ENCODE data around the gene HPGDS. TPM values are rescaled to one million over a fixed set of nuclear protein-coding genes. Genes with fewer than 3 reads are reported as not detected.
"Not testable (repeated sequence)": the region's sequence is repeated elsewhere in the genome, so short reads cannot be mapped to it uniquely, and the experiment has no call there.

The HPGDS gene
- total and polyA plus RNA-seq, 2 of the 13 experiments (the other 11 are each of a cell fraction or from before 2014, with no cell fraction given) = not detected

- H3K9me3 ChIP-seq (ENCODE audit: low read length); BruUV-seq (replicated peaks); CTCF ChIA-PET (ENCODE audit: low intra/inter-chr PET ratio, low total read pairs); FAIRE-seq; ATAC-seq; POLR2A ChIA-PET; H4K20me1 ChIP-seq (ENCODE audit: insufficient read depth, low read length); H3K27ac ChIP-seq (ENCODE audit: extremely low read length, insufficient read depth, low read length); H3K36me3 ChIP-seq (replicated peaks in 1 of 2; ENCODE audit: control insufficient read depth in 1 of 2, insufficient read depth in 2 of 2, low read length in 2 of 2); H3K79me2 ChIP-seq (ENCODE audit: insufficient read depth, low read length); H2AFZ ChIP-seq (ENCODE audit: low read length); H3K4me3 ChIP-seq (replicated peaks in 1 of 3; ENCODE audit: insufficient read depth in 1 of 3, low read depth in 2 of 3, low read length in 3 of 3); H3K4me2 ChIP-seq (ENCODE audit: low read depth, low read length); H3K9ac ChIP-seq (ENCODE audit: insufficient read depth, low read depth, low read length); H3K4me1 ChIP-seq (ENCODE audit: insufficient read depth, low read length); in situ Hi-C loops (cut with HindIII; ENCODE audit: extremely low pct_ligation_motif_present, low pct_unique_long_range_greater_than_20kb); DNase-seq (ENCODE audit: low spot score); intact Hi-C loops (cut with micrococcal nuclease; ENCODE audit: unreplicated experiment); H3K27me3 ChIP-seq (ENCODE audit: control insufficient read depth in 1 of 2, insufficient read depth in 2 of 2, low read length in 2 of 2): not testable (repeated sequence)
- WGBS (ENCODE audit: low lambda C conversion rate) = 39% methylated on average over 5 of the region's 5 CpGs
These were observed 40.3 kb upstream of the HPGDS start for GRCh38 chr4:94382891-94383290.

DNA sequence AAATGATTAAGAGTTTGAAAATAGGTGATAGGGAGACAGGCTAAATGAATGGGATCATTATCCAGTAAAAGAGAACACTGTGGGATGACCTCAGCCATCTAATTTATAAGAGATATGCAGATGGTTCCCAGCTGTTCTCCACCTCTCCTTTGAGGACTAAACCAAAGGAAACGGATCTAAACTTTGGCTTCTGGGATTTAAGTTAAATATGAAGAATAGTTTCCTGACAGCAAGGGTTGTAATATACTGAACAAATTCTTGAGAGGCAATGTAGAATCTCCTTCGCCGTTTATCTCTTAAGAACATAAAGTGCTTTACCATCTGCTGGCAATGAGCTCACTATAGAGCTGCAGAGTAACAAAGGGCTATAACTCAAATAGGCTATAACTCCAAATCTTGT is 35.4 kb upstream of the HPGDS start:
- Histone ChIP-seq H3K4me2 (ENCODE audit: low read depth, low read length) (no peak overlapping the region), H2AFZ (ENCODE audit: low read length) (no peak overlapping the region), H4K20me1 (ENCODE audit: insufficient read depth, low read length) (no peaks in the 10 kb centered on the region), H3K36me3 (replicated peaks in 1 of 2; ENCODE audit: control insufficient read depth in 1 of 2, insufficient read depth in 2 of 2, low read length in 2 of 2) (no peaks in the 10 kb centered on the region), H3K9me3 (ENCODE audit: low read length) (no peaks in the 10 kb centered on the region), H3K4me3 (replicated peaks in 1 of 3; ENCODE audit: insufficient read depth in 1 of 3, low read depth in 2 of 3, low read length in 3 of 3) (no peak overlapping the region), H3K4me1 (ENCODE audit: insufficient read depth, low read length) (no peaks in the 10 kb centered on the region), H3K27me3 (ENCODE audit: control insufficient read depth in 1 of 2, insufficient read depth in 2 of 2, low read length in 2 of 2) (no peaks in the 10 kb centered on the region), H3K79me2 (ENCODE audit: insufficient read depth, low read length) (no peaks in the 10 kb centered on the region), H3K9ac (ENCODE audit: insufficient read depth, low read depth, low read length) (no peak overlapping the region), H3K27ac (ENCODE audit: extremely low read length, insufficient read depth, low read length) (no peak overlapping the region)
- no peak for ATAC-seq
- no TSS peak for BruUV-seq (replicated peaks)
- no peak for FAIRE-seq
- in situ Hi-C loops (cut with HindIII; ENCODE audit: extremely low pct_ligation_motif_present, low pct_unique_long_range_greater_than_20kb) = no loop called here
- 56% methylated on average over 3 of the region's 3 CpGs for WGBS (ENCODE audit: low lambda C conversion rate)
- DNase-seq (ENCODE audit: low spot score) = no peak
- POLR2A ChIA-PET = no interaction called here
- intact Hi-C loops (cut with micrococcal nuclease; ENCODE audit: unreplicated experiment) = no loop called here
- CTCF ChIA-PET (ENCODE audit: low intra/inter-chr PET ratio, low total read pairs) = no interaction called here
- TF ChIP-seq, protein P1, sequence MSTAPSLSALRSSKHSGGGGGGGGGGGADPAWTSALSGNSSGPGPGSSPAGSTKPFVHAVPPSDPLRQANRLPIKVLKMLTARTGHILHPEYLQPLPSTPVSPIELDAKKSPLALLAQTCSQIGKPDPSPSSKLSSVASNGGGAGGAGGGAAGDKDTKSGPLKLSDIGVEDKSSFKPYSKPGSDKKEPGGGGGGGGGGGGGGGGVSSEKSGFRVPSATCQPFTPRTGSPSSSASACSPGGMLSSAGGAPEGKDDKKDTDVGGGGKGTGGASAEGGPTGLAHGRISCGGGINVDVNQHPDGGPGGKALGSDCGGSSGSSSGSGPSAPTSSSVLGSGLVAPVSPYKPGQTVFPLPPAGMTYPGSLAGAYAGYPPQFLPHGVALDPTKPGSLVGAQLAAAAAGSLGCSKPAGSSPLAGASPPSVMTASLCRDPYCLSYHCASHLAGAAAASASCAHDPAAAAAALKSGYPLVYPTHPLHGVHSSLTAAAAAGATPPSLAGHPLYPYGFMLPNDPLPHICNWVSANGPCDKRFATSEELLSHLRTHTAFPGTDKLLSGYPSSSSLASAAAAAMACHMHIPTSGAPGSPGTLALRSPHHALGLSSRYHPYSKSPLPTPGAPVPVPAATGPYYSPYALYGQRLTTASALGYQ (CRISPR knock-in tag; IDR thresholded peaks at IDR 0.05) = no peak
- no peak for TF ChIP-seq ZSCAN20 (CRISPR knock-in tag; IDR thresholded peaks at IDR 0.05; ENCODE audit: borderline replicate concordance)
- TF ChIP-seq ZNF431 (CRISPR knock-in tag; IDR thresholded peaks at IDR 0.05; ENCODE audit: borderline replicate concordance, low read depth) = no peak
- TF ChIP-seq, protein P2, sequence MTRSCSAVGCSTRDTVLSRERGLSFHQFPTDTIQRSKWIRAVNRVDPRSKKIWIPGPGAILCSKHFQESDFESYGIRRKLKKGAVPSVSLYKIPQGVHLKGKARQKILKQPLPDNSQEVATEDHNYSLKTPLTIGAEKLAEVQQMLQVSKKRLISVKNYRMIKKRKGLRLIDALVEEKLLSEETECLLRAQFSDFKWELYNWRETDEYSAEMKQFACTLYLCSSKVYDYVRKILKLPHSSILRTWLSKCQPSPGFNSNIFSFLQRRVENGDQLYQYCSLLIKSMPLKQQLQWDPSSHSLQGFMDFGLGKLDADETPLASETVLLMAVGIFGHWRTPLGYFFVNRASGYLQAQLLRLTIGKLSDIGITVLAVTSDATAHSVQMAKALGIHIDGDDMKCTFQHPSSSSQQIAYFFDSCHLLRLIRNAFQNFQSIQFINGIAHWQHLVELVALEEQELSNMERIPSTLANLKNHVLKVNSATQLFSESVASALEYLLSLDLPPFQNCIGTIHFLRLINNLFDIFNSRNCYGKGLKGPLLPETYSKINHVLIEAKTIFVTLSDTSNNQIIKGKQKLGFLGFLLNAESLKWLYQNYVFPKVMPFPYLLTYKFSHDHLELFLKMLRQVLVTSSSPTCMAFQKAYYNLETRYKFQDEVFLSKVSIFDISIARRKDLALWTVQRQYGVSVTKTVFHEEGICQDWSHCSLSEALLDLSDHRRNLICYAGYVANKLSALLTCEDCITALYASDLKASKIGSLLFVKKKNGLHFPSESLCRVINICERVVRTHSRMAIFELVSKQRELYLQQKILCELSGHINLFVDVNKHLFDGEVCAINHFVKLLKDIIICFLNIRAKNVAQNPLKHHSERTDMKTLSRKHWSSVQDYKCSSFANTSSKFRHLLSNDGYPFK (CRISPR knock-in tag; IDR thresholded peaks at IDR 0.05; ENCODE audit: borderline replicate concordance) = no peak
- no peak for TF ChIP-seq ZNF124 (CRISPR knock-in tag; IDR thresholded peaks at IDR 0.05)
- TF ChIP-seq CEBPB (IDR thresholded peaks at IDR 0.05; ENCODE audit: borderline replicate concordance, low read depth, low read length) = no peak
- TF ChIP-seq, protein P3, sequence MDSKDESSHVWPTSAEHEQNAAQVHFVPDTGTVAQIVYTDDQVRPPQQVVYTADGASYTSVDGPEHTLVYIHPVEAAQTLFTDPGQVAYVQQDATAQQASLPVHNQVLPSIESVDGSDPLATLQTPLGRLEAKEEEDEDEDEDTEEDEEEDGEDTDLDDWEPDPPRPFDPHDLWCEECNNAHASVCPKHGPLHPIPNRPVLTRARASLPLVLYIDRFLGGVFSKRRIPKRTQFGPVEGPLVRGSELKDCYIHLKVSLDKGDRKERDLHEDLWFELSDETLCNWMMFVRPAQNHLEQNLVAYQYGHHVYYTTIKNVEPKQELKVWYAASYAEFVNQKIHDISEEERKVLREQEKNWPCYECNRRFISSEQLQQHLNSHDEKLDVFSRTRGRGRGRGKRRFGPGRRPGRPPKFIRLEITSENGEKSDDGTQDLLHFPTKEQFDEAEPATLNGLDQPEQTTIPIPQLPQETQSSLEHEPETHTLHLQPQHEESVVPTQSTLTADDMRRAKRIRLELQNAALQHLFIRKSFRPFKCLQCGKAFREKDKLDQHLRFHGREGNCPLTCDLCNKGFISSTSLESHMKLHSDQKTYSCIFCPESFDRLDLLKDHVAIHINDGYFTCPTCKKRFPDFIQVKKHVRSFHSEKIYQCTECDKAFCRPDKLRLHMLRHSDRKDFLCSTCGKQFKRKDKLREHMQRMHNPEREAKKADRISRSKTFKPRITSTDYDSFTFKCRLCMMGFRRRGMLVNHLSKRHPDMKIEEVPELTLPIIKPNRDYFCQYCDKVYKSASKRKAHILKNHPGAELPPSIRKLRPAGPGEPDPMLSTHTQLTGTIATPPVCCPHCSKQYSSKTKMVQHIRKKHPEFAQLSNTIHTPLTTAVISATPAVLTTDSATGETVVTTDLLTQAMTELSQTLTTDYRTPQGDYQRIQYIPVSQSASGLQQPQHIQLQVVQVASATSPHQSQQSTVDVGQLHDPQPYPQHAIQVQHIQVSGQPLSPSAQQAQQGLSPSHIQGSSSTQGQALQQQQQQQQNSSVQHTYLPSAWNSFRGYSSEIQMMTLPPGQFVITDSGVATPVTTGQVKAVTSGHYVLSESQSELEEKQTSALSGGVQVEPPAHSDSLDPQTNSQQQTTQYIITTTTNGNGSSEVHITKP (CRISPR knock-in tag; IDR thresholded peaks at IDR 0.05; ENCODE audit: low read depth) = no peak
- TF ChIP-seq, protein P4, sequence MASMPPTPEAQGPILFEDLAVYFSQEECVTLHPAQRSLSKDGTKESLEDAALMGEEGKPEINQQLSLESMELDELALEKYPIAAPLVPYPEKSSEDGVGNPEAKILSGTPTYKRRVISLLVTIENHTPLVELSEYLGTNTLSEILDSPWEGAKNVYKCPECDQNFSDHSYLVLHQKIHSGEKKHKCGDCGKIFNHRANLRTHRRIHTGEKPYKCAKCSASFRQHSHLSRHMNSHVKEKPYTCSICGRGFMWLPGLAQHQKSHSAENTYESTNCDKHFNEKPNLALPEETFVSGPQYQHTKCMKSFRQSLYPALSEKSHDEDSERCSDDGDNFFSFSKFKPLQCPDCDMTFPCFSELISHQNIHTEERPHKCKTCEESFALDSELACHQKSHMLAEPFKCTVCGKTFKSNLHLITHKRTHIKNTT (CRISPR knock-in tag; IDR thresholded peaks at IDR 0.05) = no peak

All from HepG2 (cell line).